Activated naive CD4-positive, alpha-beta T cell (primary cell): ENCODE data around the gene MED25.
"Not testable (repeated sequence)": the region's sequence is repeated elsewhere in the genome, so short reads cannot be mapped to it uniquely, and the experiment has no call there.

ENCODE experiments used
- DNase-seq, 4 experiments: peaks; one replicate each; lab custom pipeline; 2025; lab: John Stamatoyannopoulos, UW

The MED25 gene

DNA sequence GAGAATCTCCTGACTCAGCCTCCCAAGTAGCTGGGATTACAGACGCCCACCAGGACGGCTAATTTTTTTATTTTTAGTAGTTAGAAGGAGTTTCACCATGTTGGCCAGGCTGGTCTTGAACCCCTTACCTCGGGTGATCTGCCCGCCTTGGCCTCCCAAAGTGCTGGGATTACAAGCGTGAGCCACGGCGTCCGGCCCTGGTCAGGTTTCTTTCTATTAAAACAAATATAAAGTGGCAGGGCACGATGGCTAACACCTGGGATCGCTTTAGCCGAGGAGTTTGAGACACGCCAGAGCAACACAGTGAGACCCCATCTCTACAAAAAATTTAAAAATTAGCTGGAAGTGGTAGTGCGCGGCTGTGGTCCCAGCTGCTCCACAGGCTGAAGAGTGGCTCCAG, 1.5 kb upstream of the MED25 start:
- no peak for DNase-seq

DNA sequence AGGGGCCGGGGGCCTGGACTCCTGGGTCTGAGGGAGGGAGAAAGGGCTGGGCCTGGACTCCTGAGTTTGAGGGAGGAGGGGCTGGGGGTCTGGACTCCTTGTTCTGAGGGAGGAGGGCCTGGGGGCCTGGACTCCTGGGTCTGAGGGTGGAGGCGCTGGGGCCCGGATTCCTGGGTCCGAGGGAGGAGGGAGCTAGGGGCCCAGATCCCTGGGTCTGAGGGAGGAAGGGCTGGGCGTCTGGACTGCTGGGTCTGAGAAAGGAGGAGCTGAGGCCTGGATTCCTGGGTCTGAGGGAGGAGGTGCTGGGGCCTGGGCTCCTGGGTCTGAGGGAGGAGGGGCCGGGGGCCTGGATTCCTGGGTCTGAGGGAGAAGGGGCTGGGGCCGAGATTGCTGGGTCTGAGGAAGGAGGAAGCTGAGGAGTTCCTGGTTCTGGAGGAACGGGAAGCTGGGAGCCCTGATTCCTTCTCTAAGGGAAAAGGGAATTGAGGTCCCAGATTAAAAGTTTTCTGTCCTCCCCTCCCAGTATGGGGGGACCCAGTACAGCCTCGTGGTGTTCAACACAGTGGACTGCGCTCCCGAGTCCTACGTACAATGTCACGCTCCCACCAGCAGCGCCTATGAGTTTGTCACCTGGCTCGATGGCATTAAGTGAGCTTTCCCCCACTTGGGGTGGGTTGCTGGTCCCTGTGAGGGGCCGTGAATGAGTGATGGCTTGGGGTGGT, 721 bp downstream of the MED25 start:
- DNase-seq: no peak

- not testable (repeated sequence) for DNase-seq
Observed at GRCh38 chr19:49819452-49820115, 1.5 kb downstream of the MED25 start.

- no peak for DNase-seq
Observed at GRCh38 chr19:49820125-49820524, 2.0 kb downstream of the MED25 start.

DNA sequence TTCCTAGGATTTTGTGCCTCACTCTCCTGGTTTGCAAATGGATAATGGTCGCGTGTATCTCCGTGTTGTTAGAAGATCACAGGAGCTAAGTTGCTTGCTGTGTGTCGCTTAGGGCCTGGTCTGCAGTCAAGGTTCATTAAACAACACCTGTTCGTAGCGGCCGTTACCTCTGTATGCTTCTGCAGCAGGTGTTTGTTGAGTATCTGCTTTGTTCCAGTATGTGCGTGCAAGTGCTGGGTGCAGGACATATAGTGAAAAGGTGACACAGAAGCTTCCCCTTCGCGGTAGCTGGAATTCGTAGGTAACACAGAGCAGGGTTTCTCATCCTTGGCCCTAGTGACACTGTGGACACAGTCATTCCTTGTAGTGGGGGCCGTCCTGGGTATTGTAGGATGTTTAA, 5.4 kb downstream of the MED25 start:
- no peak for DNase-seq

DNA sequence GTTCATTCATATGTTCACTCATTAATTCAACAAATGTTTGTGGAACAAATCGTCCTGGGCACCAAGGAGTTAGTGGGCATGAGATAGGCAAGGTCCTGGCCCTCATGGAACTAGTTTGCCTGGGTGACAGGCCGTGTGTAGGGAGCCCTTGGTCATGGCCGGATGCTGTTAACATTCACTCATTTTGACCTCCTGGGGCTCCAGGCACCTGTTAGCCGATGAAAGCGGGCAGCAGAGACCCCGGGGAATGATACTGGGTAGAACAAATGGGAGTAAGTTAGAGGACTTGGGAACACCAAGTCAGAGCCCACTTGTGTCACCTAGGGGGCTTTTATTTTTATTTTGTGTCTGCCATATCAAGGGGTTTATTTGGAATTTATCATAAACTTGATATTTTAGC, 6.6 kb downstream of the MED25 start:
- DNase-seq: no peak

DNA sequence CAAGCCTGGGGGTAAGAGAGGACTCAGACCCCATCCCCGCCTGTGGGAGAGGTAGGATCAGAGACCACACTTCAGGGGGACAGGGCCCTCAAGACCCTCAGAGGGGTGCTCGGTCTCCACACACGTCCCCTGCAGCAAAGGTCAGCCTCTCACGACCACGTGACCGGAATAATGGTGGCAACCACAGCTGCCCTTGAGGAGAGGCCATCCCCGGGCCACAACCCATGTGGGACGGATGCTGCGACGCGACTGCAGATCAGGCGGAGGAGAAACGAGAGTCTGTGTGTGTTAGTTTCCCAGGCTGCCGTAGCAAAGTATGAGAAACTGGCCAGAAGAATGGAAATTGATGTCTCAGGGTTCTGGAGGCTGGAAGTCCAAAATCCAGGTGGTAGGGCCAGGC, 8.9 kb downstream of the MED25 start:
- DNase-seq: no peak

DNA sequence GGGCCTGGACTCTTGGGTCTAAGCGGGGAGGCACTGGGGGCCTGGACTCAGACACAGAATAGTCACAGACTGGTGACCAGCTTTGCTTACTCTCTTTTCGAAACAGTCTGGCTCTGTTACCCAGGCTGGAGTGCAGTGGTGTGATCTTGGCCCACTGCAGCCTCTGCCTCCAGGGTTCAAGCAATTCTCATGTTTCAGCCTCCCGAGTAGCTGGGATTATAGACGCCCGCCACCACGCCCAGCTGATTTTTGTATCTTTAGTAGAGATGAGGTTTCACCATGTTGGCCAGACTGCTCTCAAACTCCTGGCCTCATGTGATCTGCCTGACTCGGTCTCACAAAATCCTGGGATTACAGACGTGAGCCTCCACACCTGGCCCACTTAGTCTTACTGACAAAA, 11.1 kb downstream of the MED25 start:
- no peak for DNase-seq

GRCh38 chr19:49829721-49830120, 11.6 kb downstream of the MED25 start:
- no peak for DNase-seq

DNA sequence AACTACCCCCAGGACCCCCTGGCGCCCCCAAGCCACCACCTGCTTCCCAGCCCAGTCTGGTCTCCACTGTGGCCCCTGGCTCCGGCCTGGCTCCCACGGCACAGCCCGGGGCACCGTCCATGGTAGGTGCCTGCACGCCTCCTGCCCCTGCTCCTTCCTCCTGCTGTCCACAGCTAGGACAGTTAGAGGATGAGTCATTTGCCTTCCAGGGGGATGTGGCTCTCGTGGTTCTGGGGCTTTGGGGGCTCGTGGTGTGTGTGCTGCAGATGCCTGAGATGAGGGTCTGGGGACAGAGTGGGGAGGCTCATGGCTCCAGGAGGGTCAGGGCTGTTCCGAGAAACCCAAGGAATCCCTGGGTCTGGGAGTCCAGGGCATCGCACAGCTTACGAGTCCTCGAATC, 12.7 kb downstream of the MED25 start:
- DNase-seq: no peak

- no peak for DNase-seq
Observed at GRCh38 chr19:49831592-49831991, 13.5 kb downstream of the MED25 start.

DNA sequence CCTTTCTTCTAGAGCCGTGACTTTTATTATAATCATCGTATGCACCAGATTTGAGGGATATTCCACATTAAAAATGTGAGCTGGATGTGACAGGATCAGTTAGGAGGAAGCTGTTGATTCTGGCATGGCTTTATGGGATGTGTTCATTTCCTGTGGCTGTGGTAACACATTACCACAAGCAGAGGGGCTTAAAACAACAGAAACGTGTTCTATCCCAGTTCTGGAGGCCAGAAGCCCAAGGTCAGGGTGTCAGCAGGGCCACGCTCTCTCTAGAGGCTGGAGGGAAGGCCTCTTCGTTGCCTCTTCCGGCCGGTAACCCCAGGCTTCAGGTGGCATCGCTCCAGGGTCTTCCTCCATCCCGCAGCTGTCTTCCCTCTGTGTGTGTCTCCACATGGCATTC, 14.5 kb downstream of the MED25 start:
- DNase-seq: no peak

DNA sequence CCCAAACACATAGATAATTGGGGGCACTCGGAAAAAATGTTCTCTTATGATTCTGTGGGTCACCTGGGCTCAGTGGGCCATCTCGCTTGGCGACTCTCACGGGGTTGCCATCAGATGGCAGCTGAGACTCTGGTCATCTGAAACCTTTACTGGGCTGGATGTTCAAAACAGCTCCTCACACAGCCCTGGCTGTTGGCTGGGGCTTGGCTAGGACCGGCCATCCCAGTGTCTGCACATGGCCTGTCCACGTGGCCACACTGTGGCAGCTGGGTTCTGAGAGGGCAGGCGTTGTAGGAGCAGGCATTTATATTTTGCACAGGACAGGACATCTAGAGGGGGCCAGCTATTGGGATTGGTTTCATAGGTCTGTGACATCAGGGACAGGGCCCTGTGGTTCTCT, 15.5 kb downstream of the MED25 start:
- no peak for DNase-seq

GRCh38 chr19:49835562-49835961, 17.5 kb downstream of the MED25 start:
- DNase-seq: no peak

DNA sequence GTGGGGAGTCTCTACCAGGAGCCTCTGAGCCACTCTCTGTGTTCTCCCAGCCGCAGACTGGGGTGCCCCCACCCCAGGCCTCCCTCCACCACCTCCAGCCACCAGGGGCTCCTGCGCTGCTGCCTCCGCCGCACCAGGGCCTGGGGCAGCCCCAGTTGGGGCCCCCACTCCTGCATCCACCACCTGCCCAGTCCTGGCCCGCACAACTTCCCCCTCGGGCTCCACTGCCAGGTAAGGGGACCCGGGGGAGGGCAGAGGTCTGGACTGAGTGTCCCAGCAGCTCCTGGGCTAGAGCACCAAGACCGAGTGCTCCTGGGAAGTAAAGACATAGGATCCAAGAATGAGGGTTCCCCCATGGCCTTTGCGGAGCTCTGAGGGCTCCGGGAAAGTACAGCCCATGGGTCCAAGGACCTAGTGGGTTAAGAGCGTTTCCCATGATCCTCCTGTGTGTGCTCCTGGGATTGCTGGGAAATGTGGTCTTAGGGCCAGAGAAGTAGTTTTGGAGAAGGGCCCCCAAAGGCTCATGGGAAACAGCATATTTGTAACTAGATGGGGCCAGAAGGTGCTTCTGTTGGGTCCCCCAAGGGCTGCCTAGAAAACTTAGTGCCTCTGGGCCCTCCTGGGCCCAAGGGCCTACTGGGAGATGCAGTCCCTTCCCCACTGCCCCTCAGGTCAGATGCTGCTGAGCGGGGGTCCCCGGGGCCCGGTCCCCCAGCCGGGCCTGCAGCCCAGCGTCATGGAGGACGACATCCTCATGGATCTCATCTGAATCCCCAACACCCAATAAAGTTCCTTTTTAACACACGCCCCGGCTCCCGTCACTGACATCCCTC, 18.3 kb downstream of the MED25 start:
- no peak for DNase-seq

GRCh38 chr19:49837009-49837310, 18.9 kb downstream of the MED25 start:
- no peak for DNase-seq

GRCh38 chr19:49837425-49837824, 19.3 kb downstream of the MED25 start:
- no peak for DNase-seq

DNA sequence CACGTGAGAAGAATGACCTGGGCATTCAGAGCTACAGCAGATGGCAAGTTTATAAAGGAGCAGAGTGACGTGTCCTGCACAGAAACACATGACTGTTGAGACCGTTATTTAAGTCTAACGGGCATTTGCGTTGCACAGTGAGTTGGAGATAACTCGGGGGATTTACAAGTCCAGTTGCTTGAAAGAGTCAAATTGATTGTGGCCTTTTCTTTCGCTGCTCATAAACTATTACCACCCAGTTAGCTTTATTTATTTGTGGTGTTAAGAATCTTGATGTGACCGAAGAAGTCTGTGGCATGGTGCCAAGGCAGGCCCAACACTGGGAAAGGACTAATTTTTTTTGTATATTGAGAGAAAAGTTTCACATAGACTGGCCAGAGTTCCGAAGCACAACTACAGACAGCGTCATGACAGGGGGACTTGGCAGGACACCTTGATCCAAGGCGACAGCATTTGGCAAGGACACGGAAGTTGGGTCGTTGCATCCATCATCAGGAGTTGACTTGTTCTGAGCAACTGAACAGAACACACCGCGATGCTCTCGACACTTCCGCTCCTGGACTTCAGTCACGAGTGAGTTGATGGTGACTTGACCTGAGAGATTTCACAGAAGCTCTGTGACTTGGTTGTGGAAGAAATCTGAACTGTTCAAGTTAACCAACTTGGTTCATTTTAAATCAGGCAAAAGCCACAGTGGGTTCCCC, 20.9 kb downstream of the MED25 start:
- DNase-seq: no peak

DNA sequence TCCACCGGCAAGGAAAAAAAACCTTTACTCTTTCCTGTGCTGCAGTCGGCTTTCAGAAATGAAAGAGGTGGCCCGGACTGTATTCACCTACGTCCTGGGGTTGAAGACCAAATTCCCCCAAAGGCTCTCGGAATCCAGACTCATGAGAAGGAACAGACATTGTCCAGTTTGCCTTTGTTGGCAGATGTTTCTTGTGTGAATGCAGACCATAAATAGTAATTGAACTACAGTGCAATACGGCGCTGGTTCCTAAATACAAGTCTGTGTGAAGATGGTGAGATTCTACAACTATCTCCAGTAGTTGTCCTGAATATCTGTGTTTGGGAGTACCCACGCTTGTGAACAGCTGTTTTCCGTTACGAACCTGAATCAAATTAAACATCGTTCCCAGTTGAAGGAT, 21.6 kb downstream of the MED25 start:
- no peak for DNase-seq

- DNase-seq: no peak
Observed at GRCh38 chr19:49840321-49840720, 22.2 kb downstream of the MED25 start.

GRCh38 chr19:49840736-49841249, 22.7 kb downstream of the MED25 start:
- DNase-seq: no peak

DNA sequence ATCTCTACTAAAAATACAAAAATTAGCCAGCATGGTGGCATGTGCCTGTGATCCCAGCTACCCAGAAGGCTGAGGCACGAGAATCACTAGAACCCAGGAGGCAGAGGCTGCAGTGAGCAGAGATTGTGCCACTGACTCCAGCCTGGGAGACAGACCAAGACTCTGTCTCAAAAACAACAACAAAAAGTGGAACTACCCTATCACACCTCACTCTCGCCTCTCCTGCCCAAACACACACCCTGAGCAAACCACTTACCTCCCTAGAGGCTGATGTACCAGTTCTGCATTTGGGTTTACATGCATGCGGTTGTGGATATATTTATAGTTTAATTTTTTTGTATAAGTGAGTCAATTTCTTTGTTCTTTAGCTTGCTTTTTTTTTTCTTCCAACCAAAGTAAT, 25.2 kb downstream of the MED25 start:
- DNase-seq: no peak
